Measurements from ENCODE around the gene PITPNC1.
"Not testable (repeated sequence)": the region's sequence is repeated elsewhere in the genome, so short reads cannot be mapped to it uniquely, and the experiment has no call there.

PITPNC1 gene

DNA sequence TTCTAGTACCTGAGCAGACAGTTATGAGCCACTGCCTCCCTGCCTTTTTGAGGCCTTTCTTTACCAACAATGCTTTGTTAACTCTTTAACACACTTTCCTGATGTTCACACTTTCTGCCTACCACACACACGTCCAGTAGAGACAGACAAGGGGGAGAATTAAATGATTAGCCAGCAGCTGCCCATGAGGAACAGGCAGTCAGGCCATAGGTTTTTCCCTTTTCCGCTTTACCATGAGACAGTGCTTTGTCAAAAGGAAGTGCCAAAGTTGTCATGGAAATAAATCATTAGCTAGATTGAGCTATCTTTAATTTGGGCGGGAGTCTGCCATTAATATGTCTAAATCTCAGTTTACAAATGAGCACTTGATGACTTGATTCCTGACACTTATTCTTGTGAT is 102.1 kb downstream of the PITPNC1 start:
- in situ Hi-C loops (cut with MboI; ENCODE audit: low sequenced_read_pairs), result no loop called here

DNA sequence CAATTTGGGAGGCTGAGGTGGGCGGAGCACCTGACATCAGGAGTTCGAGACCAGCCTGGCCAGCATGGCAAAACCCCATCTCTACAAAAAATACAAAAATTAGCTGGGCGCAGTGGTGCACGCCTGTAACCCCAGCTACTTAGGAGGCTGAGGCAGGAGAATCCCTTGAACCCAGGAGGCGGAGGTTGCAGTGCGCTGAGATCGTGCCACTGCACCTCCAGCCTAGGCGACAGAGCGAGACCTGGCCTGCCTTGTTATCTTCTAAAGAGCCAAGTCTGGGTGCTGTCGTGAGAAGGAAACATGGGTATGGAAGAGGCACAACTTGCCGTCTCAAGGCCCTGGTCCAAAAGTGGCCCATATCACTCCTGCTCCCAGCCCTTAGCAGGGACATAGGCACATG is 103.9 kb downstream of the PITPNC1 start:
- in situ Hi-C loops (cut with MboI; ENCODE audit: low sequenced_read_pairs), result not testable (repeated sequence)

DNA sequence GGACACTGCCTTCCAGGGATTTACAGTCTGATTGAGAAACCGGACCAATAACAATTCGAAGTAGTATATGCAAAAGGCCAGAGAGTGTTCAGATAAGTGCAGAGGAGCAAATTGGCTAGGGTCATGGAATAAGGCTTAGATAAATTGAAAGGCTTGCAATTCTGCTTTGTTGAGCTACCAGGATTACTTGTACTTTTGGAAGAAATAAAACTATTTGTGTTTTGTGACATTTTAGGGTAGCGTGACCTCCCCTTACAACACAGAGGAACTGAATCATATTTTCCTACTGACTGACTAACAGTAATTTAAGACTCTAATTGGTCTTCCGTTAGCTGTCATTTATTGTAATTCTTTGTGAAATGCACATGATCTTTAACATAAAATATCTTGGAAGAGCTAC is 104.7 kb downstream of the PITPNC1 start:
- in situ Hi-C loops (cut with MboI; ENCODE audit: low sequenced_read_pairs), result no loop called here

DNA sequence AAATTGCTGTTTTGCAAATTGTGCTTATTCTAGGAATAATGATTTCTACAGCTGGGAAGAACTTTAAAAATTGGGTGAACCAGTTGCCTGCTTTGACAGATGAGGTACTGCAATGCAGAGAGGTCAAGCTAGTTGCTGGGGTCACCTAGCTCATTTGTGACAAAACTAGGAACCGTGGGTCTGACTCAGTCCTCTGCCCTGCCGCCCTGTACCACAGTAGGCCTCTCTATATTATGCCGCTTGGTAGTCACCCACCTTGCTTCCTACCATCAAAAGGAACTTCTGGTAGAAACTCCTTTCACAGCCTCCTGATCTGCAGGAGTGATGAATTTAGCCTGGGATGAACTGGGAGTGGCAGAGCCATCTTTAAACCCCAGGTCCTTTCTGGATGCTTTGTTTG is 105.7 kb downstream of the PITPNC1 start:
- in situ Hi-C loops (cut with MboI; ENCODE audit: low sequenced_read_pairs), result no loop called here

DNA sequence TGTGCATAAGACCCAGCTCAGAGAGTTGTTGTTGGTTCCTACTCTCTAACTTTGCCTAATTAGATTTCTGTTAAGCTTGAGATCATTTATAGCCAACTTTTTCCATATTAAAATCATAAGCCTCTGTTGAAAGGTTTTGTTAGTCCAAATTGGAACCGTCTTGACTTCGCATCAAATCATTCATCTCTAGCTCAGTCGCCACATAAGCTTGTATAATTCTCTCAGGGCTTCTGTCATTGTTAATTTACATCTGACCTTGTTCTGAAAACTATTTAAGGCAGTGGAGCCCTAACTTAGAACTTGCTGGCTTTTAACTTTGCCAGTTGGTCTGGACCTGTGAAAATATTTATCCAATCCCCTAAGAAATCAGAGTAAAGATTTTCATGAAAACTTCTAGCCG is 107.2 kb downstream of the PITPNC1 start:
- in situ Hi-C loops (cut with MboI; ENCODE audit: low sequenced_read_pairs), result no loop called here

DNA sequence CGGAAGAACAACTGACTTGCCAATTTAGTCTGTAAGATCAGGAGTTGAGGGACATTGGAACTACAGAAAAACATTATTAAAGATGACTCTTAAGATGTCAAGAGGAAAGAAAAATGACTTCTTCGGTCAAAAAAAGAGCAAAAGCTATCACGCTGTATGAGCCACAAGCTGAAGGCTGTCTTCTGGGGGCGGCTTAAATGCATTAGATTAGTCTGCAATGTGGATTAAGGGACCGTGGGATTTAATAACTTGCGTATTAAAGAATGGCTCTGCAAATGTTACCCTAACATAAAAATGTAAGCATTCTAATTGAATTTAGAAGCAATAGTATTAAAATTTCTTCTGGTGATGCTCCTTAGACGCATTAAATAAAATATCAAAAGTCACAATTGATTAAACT is 108.6 kb downstream of the PITPNC1 start:
- in situ Hi-C loops (cut with MboI; ENCODE audit: low sequenced_read_pairs), result no loop called here

DNA sequence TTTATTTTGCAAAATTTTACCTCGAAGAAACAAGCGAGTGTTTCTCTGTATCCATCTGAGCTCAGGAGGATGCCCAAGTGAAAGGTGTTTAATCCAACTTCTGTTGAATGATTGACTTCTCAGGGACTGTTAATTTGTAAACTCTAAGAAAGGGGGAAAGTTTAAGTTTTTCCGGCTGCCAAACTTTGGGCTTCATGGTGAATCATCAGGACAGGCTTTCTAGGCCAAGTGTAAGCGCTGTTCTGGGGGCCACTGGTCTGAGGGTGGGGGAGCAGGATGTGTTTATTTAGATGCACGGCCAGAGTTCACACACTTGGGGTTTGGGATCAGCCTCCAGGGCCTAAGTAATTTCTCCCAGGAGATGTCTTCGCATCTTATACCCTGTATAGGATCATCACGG is 110.4 kb downstream of the PITPNC1 start:
- in situ Hi-C loops (cut with MboI; ENCODE audit: low sequenced_read_pairs), result no loop called here

DNA sequence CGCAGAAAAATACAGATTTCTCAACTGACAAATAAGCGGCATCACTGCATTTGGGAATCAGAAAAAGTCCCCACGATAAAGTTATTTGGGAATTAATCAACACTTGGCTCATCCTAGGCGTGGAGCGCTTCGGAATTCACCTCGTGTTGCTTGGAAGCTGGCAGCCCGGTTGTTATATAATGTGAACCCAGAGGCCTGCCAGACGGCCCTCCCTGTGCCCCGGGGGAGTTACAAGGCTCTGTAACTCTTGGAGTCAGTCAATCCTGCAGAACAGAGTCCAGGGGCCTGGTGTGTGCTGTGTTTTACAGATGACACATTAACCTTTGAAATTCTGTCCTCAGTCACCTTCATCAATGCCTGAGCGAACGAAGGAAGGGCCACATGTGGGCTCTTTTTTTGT is 111.1 kb downstream of the PITPNC1 start:
- in situ Hi-C loops (cut with MboI; ENCODE audit: low sequenced_read_pairs), result no loop called here

DNA sequence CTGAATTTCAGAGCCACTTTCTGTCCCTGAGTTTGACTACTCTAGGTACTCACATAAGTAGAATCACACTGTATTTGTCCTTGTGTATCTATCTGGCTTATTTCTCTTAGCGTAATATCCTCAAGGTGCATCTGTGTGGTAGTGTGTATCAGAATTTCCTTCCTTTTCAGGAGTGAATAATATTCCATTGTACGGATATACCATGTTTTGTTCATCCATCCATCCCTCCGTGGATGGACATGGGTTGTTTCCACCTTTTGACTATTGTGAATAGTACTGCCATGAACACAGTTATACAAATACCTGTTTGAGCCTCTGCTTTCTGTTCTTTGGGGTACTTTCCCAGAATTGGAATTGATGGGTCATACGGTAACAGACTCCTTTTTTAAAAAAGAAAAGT is 111.7 kb downstream of the PITPNC1 start:
- in situ Hi-C loops (cut with MboI; ENCODE audit: low sequenced_read_pairs), result no loop called here

DNA sequence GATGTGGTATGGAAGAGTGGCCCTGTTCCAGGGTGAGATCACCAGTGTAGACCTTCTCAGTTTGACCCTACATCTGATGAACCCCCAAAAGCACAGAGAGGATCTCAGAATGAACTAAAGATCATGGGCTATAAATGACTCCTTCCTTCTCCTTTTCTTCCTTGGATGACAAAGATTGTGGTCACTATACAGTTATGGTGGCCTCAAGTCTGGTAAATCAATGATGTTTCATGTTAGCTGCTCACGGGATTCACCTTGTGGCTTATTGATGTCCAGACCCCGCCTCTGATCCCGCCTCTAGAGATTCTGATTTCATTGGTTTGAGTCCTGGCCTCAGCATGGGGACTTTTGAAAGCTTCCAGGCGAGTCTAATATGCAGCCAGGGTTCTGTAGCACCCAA is 112.2 kb downstream of the PITPNC1 start:
- in situ Hi-C loops (cut with MboI; ENCODE audit: low sequenced_read_pairs), result no loop called here

DNA sequence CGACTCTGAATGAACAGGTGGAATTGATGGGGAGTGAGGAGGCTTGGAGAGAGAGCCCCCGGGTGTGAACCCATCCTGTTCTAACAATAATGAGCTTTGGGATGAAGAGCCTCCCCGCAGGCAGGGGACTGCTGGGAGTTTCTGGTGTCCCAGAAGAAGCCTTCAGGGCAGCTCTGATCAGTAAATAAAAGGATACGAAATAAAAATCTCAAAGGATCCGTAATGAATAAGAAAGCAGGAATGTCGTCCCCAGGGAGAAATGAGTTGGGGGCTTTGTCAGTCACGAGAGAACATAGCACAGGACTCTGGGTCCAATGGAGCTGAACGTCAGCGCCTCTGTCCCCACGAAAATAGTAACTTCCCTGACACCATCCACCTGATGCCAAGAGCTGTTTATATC is 113.4 kb downstream of the PITPNC1 start:
- in situ Hi-C loops (cut with MboI; ENCODE audit: low sequenced_read_pairs), result no loop called here

DNA sequence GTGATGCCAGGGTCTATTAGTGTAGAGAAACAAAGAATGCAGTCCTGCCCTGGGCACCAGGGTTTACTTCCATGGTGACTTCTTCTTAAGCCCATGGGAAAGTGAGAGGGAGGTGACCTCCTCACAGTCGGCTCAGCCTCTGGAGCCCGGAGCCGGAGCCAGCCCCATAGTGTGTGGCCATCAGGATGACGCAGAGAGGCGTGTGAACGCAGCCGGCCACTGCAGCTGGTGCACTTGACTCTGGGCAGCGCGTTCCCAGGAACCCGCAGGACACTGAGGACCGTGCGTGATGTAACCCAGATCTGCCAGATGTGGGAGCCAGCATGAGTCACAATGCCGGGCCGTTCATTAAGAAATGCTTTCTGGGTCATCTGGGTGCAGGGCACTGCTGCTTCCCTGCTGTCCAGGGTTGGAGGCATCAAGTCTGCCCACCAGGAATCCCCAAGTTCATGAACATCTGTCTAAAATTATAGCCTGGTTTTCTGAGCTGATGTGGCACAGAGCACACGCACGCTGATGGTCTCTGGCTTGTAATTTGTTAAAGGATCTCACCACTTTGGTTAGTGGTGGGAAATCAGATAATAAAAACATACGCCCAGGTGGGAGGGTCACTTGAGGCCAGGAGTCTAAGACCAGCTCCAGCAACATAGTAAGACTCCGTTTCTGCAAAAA is 114.1 kb downstream of the PITPNC1 start:
- in situ Hi-C loops (cut with MboI; ENCODE audit: low sequenced_read_pairs), result no loop called here

DNA sequence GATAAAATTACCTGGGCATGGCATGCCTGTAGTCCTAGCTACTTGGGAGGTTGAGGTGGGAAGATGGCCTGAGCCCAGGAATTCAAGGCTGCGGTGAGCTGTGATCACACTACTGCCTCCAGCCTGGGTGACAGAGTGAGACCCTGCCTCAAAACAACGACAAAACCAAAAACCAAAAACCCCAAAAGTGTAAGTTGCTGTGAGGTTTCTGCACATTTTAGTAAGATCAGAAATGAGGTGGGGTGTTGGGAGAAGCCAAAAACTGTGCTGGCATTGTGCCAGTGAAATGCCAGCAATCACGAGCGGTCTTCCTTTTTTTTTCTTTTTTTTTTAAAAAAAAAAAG is 114.6 kb downstream of the PITPNC1 start:
- in situ Hi-C loops (cut with MboI; ENCODE audit: low sequenced_read_pairs), result no loop called here

DNA sequence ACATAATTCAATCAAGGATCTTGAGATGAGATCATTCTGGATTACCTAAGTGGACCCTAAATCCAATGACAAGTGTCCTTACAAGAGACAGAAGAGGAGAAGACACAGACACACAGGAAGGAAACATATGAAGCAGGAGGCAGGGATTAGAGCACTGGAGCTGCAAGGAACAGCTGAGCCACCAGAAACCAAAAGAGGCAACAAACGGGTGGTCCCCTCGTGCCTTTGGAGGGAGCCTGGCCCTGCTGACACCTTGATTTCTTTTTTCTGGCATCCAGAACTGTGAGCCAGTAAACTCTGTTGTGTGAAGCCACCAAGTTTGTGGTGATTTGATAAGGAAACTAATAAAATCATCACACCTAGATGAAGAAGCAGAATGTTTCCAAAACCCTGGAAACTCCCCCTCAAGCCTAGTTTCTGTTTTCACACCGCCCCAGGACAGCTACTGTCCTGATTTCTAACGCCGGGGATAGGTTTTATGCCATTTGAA is 115.2 kb downstream of the PITPNC1 start:
- in situ Hi-C loops (cut with MboI; ENCODE audit: low sequenced_read_pairs), result no loop called here

DNA sequence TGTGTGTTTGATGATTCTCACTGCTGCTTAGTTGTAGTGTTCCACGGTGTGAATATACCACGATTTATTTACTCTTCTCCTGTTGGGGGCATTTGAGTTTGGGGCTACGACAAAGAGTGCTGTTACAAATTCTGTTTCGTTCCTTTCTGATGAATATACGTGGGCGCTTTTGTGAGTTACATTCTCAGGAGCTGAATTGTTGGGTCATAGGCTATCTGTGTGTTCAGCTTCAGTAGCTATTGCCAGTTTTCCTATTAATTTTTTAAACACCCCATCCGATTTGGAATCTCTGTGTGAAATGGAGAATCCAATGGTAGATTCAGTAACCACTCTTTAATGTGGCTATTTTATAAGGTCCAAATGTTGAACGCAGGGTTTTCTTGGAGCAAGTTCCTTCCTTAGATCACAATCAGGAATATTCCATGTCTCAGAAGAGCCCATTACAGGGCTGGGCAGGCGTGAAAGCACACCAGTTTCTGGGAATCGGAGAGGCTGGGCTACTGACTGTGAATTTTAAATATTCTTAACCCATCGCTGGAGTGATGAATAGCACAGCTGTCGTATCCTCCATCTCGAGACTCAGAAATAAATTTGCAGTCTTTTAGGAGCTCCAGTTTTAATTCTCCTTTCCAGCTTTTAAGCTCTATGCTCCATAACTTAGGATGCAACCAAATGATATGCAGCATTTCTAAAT is 115.9 kb downstream of the PITPNC1 start:
- in situ Hi-C loops (cut with MboI; ENCODE audit: low sequenced_read_pairs), result no loop called here

DNA sequence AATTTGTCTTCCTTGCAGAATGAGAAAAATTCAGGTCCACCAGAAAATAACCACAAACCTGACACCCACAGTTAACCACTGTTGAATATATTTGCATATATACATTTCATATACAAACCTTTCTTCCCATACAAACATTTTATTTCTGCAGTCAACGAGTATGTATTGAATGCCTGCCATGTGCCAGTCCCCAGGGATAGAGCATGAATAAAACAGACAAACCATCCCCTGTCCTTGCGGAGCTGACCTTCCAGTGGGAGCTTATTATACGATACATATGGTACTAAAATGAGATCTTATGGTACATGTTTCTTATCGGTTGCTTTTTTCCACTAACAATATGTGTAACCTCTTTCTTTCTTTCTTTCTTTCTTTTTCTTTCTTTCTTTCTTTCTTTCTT is 116.7 kb downstream of the PITPNC1 start:
- in situ Hi-C loops (cut with MboI; ENCODE audit: low sequenced_read_pairs), result no loop called here

DNA sequence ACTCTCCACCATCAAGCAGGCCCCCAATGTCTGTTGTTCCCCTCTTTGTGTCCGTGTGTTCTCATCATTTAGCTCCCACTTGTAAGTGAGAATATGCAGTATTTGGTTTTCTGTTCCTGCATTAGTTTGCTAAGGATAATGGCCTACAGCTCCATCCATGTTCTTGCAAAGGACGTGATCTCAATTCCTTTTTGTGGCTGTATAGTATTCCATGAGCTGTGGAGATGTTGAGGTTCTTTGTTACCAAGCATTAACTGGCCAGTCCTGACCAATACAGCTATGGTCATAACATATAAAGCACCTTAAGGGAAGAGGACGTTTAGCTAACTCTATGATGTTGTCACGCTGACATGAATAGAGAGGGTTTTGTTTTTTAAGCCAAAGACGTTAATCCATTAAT is 118.5 kb downstream of the PITPNC1 start:
- in situ Hi-C loops (cut with MboI; ENCODE audit: low sequenced_read_pairs), result not testable (repeated sequence)

DNA sequence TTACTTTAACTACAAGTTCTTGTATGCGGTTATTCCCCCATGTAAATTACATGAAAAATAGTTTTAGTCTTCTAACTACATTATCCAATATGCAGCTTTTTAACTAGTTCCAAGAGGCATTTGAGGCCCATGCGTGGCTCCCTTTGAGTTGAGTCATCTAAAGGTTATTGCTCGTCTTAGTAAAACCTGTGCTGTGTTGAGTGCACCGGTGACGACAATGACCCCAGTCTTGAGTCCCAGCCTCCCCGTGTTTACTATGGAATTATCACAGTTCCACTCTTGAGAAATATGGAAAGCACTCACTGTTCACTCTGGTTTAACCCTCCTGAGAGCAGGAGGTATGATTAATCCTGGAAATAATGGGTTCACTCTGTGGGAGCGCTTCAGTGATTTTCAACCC is 119.2 kb downstream of the PITPNC1 start:
- in situ Hi-C loops (cut with MboI; ENCODE audit: low sequenced_read_pairs), result no loop called here

DNA sequence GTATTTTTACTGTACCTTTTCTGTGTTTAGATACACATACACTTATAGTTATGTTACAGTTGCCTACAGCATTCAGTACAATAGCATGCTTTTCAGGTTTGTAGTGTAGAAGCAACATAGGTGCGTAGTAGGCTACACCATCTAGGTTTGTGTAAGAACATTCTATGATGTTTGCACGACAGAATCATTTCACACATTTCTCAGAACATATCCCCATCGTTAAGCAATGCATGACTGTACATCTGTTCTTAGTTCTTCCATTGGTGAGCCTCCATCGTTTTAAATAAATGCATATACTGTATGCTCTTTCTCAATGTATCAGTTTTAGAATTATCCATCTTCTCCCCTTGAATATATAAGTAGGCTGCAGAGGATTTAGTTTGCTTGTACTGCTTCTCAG is 122.6 kb downstream of the PITPNC1 start:
- in situ Hi-C loops (cut with MboI; ENCODE audit: low sequenced_read_pairs), result no loop called here

DNA sequence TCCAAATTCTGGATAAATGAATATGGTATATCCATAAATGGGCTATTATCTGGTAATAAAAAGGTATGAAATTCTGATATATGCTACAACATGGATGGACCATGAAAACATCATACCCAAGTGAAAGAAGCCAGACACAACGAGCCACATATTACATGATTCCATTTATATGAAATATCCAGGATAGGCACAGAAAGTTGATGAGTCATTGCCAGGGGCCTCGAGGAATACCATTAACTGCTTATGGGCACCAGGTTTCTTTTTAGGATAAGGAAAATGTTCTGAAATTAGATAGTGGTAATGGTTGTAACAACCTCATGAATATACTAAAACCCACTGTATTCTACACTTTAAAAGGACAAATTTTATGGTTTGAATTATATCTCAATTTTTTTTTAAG is 123.2 kb downstream of the PITPNC1 start:
- in situ Hi-C loops (cut with MboI; ENCODE audit: low sequenced_read_pairs), result no loop called here

DNA sequence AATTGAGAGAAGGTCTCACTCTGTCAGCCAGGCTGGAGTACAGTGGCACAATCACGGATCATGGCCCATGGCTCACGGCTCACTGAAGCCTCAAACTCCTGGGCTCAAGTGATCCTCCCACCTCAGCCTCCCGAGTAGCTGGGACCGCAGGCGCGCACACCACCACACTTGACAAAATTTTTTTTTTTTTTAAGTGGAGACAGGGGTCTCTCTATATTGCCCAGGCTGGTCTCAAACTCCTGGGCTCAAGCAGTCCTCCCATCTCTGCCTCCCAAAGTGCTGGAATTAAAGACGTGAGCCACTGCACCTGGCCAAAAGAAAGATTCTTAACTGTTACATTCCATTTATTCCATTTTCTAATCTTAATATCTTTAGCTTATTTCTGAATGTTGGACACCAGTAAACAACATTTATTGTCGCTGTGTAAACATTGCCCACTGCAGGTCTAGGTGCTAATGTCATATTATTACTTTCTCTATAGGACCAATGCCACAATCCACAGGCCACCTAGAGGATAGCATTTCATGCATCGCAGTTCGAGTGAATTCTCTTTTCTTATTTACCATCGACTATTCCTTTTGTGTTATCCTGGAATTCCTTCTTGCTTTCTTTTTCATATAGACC is 123.7 kb downstream of the PITPNC1 start:
- in situ Hi-C loops (cut with MboI; ENCODE audit: low sequenced_read_pairs), result no loop called here

DNA sequence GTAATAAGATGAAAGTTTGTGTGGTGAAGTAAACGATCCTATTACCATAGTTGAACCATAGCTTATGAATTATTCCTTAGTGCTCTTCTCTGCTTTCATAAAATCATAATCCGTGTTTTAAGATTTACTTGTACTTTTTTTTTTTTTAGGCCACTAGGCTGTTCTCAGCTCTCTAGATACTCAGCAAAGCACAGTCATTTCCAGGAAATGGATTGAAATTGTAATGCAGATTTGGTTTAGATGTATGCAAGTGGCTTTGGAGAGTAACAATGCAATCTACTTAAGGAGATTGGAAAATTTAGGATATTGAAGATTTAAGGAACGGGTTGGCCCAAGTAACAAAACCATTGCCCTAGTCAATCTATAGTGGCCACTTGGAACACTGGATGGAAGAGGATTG is 125.1 kb downstream of the PITPNC1 start:
- in situ Hi-C loops (cut with MboI; ENCODE audit: low sequenced_read_pairs), result no loop called here
